Neural progenitor cell (in vitro differentiated cells): ENCODE measurements around the gene KLRD1. TPM values are rescaled to one million over a fixed set of nuclear protein-coding genes. Genes with fewer than 3 reads are reported as not detected.
"Not testable (repeated sequence)": the region's sequence is repeated elsewhere in the genome, so short reads cannot be mapped to it uniquely, and the experiment has no call there.

Experiments used
- DNase-seq: peaks from one replicate; pipeline ENCODE4 v3.0.0-alpha.2; 2016; ENCODE audit warnings: low spot score
- H2AFZ ChIP-seq: fragments of 200-600 bp; sonication (generic); replicated peaks from 2 replicates; pipeline ENCODE4 v1.6.1; 2016; ENCODE audit warnings: antibody characterized with exemption
- H3F3A ChIP-seq: fragments of 200-600 bp; sonication (generic); 2 replicates; pipeline ENCODE4 v1.6.1; 2016; ENCODE audit warnings: antibody characterized with exemption, low read depth
- H3K27ac ChIP-seq: fragments of 200-600 bp; sonication (generic); 2 replicates; pipeline ENCODE4 v1.5.1; 2016; ENCODE audit warnings: mild to moderate bottlenecking
- H3K27me3 ChIP-seq: fragments of 200-600 bp; sonication (generic); 2 replicates; pipeline ENCODE4 v1.6.1; 2016; ENCODE audit warnings: mild to moderate bottlenecking, moderate library complexity
- H3K36me3 ChIP-seq: fragments of 200-600 bp; sonication (generic); 2 replicates; pipeline ENCODE4 v1.5.1; 2016
- H3K4me1 ChIP-seq: fragments of 200-600 bp; sonication (generic); 2 replicates; pipeline ENCODE4 v1.6.1; 2016; ENCODE audit warnings: mixed run types
- H3K4me2 ChIP-seq: fragments of 200-600 bp; sonication (generic); 2 replicates; pipeline ENCODE4 v1.6.1; 2016
- H3K4me3 ChIP-seq: fragments of 200-600 bp; sonication (generic); 2 replicates; pipeline ENCODE4 v1.5.1; 2016
- H3K79me2 ChIP-seq: fragments of 200-600 bp; sonication (generic); 2 replicates; pipeline ENCODE4 v1.6.1; 2016; ENCODE audit warnings: low read depth
- H3K9ac ChIP-seq: fragments of 200-600 bp; sonication (generic); 2 replicates; pipeline ENCODE4 v1.6.1; 2016
- H3K9me3 ChIP-seq: fragments of 200-600 bp; sonication (generic); 2 replicates; pipeline ENCODE4 v1.5.1; 2016; ENCODE audit warnings: low read depth
- H4K20me1 ChIP-seq: fragments of 200-600 bp; sonication (generic); 2 replicates; pipeline ENCODE4 v1.6.1; 2016; ENCODE audit warnings: low read depth
- H3K27ac Mint-ChIP-seq: 3 replicates; pipeline ENCODE4 v1.8.0; 2021; ENCODE audit warnings: mixed read lengths
- H3K27me3 Mint-ChIP-seq: 2 replicates; pipeline ENCODE4 v1.8.0; 2022; ENCODE audit warnings: low read depth, mild to moderate bottlenecking, inconsistent platforms, moderate library complexity, mixed read lengths; ENCODE audit not compliant: insufficient read depth
- H3K36me3 Mint-ChIP-seq: 3 replicates; pipeline ENCODE4 v1.8.0; 2021; ENCODE audit warnings: mixed read lengths
- H3K4me1 Mint-ChIP-seq: 3 replicates; pipeline ENCODE4 v1.8.0; 2021; ENCODE audit warnings: mixed read lengths
- H3K4me3 Mint-ChIP-seq: 3 replicates; pipeline ENCODE4 v1.8.0; 2021; ENCODE audit warnings: mild to moderate bottlenecking, moderate library complexity, mixed read lengths
- H3K9me3 Mint-ChIP-seq: 3 replicates; pipeline ENCODE4 v1.8.0; 2020; ENCODE audit warnings: mixed read lengths
- CTCF ChIP-seq: fragments of 200-600 bp; sonication (generic); IDR thresholded peaks from 2 replicates; pipeline ENCODE4 v1.5.1; 2017; ENCODE audit warnings: antibody characterized with exemption, mild to moderate bottlenecking
- EZH2 ChIP-seq: fragments of 200-600 bp; sonication (generic); IDR thresholded peaks from 2 replicates; pipeline ENCODE4 v1.6.1; 2017; ENCODE audit warnings: antibody characterized with exemption, mild to moderate bottlenecking, moderate library complexity
- EZH2phosphoT487 ChIP-seq: fragments of 200-600 bp; sonication (generic); IDR thresholded peaks from 2 replicates; pipeline ENCODE4 v1.6.1; 2017; ENCODE audit warnings: antibody characterized with exemption
- total RNA-seq: library from RNA; depleted of rRNA; stranded (reverse); fragments of >200 nt; gene quantifications from 2 replicates; pipeline ENCODE4 v1.2.3, GENCODE V29; 2015; ENCODE audit warnings: low replicate concordance

The KLRD1 gene
- total RNA-seq, 1 donor from 2014 or later, result 0.06 TPM

- Histone ChIP-seq H4K20me1 (no peaks in the 10 kb centered on the region), H3K9ac (no peak overlapping the region), H3K27ac (no peak overlapping the region), H3K4me1 (no peaks in the 10 kb centered on the region), H3K36me3 (no peaks in the 10 kb centered on the region), H3F3A (no peaks in the 10 kb centered on the region), H3K9me3 (no peaks in the 10 kb centered on the region), H2AFZ (no peak overlapping the region), H3K4me2 (no peak overlapping the region), H3K27me3 (no peaks in the 10 kb centered on the region), H3K79me2 (no peaks in the 10 kb centered on the region), H3K4me3 (no peak overlapping the region)
- no peak for DNase-seq
- no peaks in the 10 kb centered on the region for H3K36me3 Mint-ChIP-seq
- H3K4me1 Mint-ChIP-seq, result no peaks in the 10 kb centered on the region
- H3K27me3 Mint-ChIP-seq, result peaks cover 6% of the 10 kb centered on the region
- H3K27ac Mint-ChIP-seq, result no peak overlapping the region
- TF ChIP-seq CTCF (no peak), EZH2phosphoT487 (no peak), EZH2 (no peak)
- no peaks in the 10 kb centered on the region for H3K9me3 Mint-ChIP-seq
- H3K4me3 Mint-ChIP-seq, result no peak overlapping the region
These were observed 34.3 kb downstream of the KLRD1 start for GRCh38 chr12:10341892-10342509.

- H3K4me3 ChIP-seq, H3K4me1 ChIP-seq, H2AFZ ChIP-seq, H3K27ac ChIP-seq, H3K27me3 Mint-ChIP-seq, H4K20me1 ChIP-seq, H3K9ac ChIP-seq, H3K79me2 ChIP-seq, H3K36me3 ChIP-seq, H3K27me3 ChIP-seq, H3K4me2 ChIP-seq, H3K9me3 ChIP-seq, H3K4me3 Mint-ChIP-seq, H3F3A ChIP-seq, DNase-seq, H3K27ac Mint-ChIP-seq, H3K36me3 Mint-ChIP-seq, H3K4me1 Mint-ChIP-seq: not testable (repeated sequence)
- peaks cover 20% of the 10 kb centered on the region for H3K9me3 Mint-ChIP-seq
These were observed 43.8 kb downstream of the KLRD1 start for GRCh38 chr12:10351457-10351856.

- Histone ChIP-seq H3K36me3 (no peaks in the 10 kb centered on the region), H4K20me1 (no peaks in the 10 kb centered on the region), H3K4me2 (no peak overlapping the region), H3F3A (no peaks in the 10 kb centered on the region), H3K27ac (no peak overlapping the region), H3K4me3 (no peak overlapping the region), H3K27me3 (no peaks in the 10 kb centered on the region), H3K9ac (no peak overlapping the region), H3K4me1 (peaks cover 3% of the 10 kb centered on the region), H3K9me3 (no peaks in the 10 kb centered on the region), H3K79me2 (no peaks in the 10 kb centered on the region), H2AFZ (peak overlapping the region; percentile 52)
- no peak for TF ChIP-seq CTCF
- TF ChIP-seq EZH2phosphoT487, result no peak
- TF ChIP-seq EZH2, result no peak
- H3K27me3 Mint-ChIP-seq, result no peaks in the 10 kb centered on the region
- H3K36me3 Mint-ChIP-seq, result no peaks in the 10 kb centered on the region
- DNase-seq, result no peak
- peaks cover 16% of the 10 kb centered on the region for H3K9me3 Mint-ChIP-seq
- no peak overlapping the region for H3K4me3 Mint-ChIP-seq
- peaks cover 3% of the 10 kb centered on the region for H3K4me1 Mint-ChIP-seq
- no peak overlapping the region for H3K27ac Mint-ChIP-seq
These were observed 46.4 kb downstream of the KLRD1 start for GRCh38 chr12:10354071-10354470.

- H2AFZ ChIP-seq, result peak overlapping the region; percentile 52
- H3K27me3 Mint-ChIP-seq, result no peaks in the 10 kb centered on the region
- H3K36me3 Mint-ChIP-seq, result no peaks in the 10 kb centered on the region
- no peaks in the 10 kb centered on the region for H4K20me1 ChIP-seq
- H3K9me3 Mint-ChIP-seq, result peaks cover 16% of the 10 kb centered on the region
- TF ChIP-seq CTCF (no peak), EZH2phosphoT487 (no peak), EZH2 (no peak)
- H3K36me3 ChIP-seq, result no peaks in the 10 kb centered on the region
- H3K27ac ChIP-seq, result no peak overlapping the region
- H3K4me3 Mint-ChIP-seq, result no peak overlapping the region
- H3K4me2 ChIP-seq, result no peak overlapping the region
- no peak overlapping the region for H3K9ac ChIP-seq
- peaks cover 3% of the 10 kb centered on the region for H3K4me1 ChIP-seq
- DNase-seq, result no peak
- H3K79me2 ChIP-seq, result no peaks in the 10 kb centered on the region
- H3K4me1 Mint-ChIP-seq, result peaks cover 3% of the 10 kb centered on the region
- no peaks in the 10 kb centered on the region for H3F3A ChIP-seq
- H3K27ac Mint-ChIP-seq, result no peak overlapping the region
- H3K27me3 ChIP-seq, result no peaks in the 10 kb centered on the region
- no peak overlapping the region for H3K4me3 ChIP-seq
- H3K9me3 ChIP-seq, result no peaks in the 10 kb centered on the region
These were observed 46.8 kb downstream of the KLRD1 start for GRCh38 chr12:10354502-10354901.
